HEK293 (cell line): ENCODE data around the gene PORCN.

Experiments
- ZNF747 ChIP-seq: fragments of 450-650 bp; formaldehyde crosslinking; IDR thresholded peaks from 2 replicates; pipeline ENCODE4 v1.5.1; 2016; ENCODE audit warnings: missing biosample characterization, missing genetic modification characterization
- TF ChIP-seq, protein P1 (sequence below): IDR thresholded peaks from 2 replicates; pipeline ENCODE4 v1.6.1; 2011; ENCODE audit warnings: mild to moderate bottlenecking, low read depth, low read length, borderline replicate concordance

DNA sequence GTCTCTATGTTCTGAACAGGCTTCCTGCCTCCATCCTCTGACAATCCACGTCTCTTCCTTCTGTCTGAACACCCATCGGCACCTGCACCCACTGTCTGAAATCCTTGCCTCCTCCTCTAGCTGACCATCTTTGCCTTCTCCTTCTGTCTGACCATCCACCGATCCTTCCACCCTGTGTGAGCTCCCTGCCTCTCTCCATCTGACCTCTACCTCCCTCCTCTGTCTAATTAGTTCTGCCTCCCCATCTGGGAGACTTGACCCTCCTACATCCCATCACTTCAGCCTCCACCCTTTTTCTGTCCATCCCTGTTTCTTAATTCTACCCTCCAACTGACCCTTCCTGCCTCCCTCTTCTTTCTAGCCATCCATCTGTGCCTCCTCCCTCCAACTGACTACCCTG, 48.8 kb upstream of the PORCN start:
- TF ChIP-seq, protein P1, sequence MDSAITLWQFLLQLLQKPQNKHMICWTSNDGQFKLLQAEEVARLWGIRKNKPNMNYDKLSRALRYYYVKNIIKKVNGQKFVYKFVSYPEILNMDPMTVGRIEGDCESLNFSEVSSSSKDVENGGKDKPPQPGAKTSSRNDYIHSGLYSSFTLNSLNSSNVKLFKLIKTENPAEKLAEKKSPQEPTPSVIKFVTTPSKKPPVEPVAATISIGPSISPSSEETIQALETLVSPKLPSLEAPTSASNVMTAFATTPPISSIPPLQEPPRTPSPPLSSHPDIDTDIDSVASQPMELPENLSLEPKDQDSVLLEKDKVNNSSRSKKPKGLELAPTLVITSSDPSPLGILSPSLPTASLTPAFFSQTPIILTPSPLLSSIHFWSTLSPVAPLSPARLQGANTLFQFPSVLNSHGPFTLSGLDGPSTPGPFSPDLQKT = no peak
- TF ChIP-seq ZNF747 (tag by site-specific recombination) = no peak
